HEK293 (cell line): ENCODE results near the gene MMP24OS.
"Not testable (repeated sequence)": the region's sequence is repeated elsewhere in the genome, so short reads cannot be mapped to it uniquely, and the experiment has no call there.

Experiments used
- CTCF ChIA-PET: fragments of 350-600 bp; formaldehyde crosslinking; extraction: SDS; loops from one replicate; lab custom pipeline; 2021; ENCODE audit warnings: antibody characterized with exemption; lab: Yijun Ruan, JAX
- POLR2A ChIA-PET: fragments of 300-600 bp; formaldehyde crosslinking; extraction: SDS; loops from one replicate; lab custom pipeline; 2020; ENCODE audit warnings: antibody characterized with exemption, inconsistent platforms; lab: Yijun Ruan, JAX
- H3K27ac ChIP-seq: fragments of 200-500 bp; sonication (Bioruptor generic); 2 replicates; pipeline ENCODE4 v1.5.1; 2014; ENCODE audit warnings: low read depth, low read length, control low read depth, inconsistent platforms; ENCODE audit errors: extremely low read depth
- H3K36me3 ChIP-seq, 2 experiments: fragments of 200-500 bp in 1 of 2; sonication (Bioruptor generic) in 1 of 2; 1 replicate in 1 of 2; 2 replicates in 1 of 2; pipeline ENCODE4 v1.5.1; 2014 to 2017; ENCODE audit warnings: inconsistent platforms in 2 of 2, low read length in 2 of 2; ENCODE audit not compliant: control insufficient read depth in 2 of 2, insufficient read depth in 1 of 2
- H3K4me1 ChIP-seq: fragments of 200-500 bp; sonication (Bioruptor generic); 2 replicates; pipeline ENCODE4 v1.5.1; 2014; ENCODE audit warnings: mild to moderate bottlenecking, low read length, inconsistent platforms; ENCODE audit not compliant: control insufficient read depth, insufficient read depth
- H3K4me3 ChIP-seq: 2 replicates; pipeline ENCODE4 v1.5.1; 2011; ENCODE audit warnings: low read depth, mild to moderate bottlenecking, control low read depth, low read length, moderate library complexity
- H3K9me3 ChIP-seq: fragments of 200-500 bp; sonication (Bioruptor generic); 2 replicates; pipeline ENCODE4 v1.5.1; 2014; ENCODE audit warnings: low read depth, low read length, inconsistent platforms; ENCODE audit not compliant: control insufficient read depth, insufficient read depth
- EGR2 ChIP-seq: fragments of 450-650 bp; formaldehyde crosslinking; IDR thresholded peaks from 2 replicates; pipeline ENCODE4 v1.5.1; 2016; ENCODE audit warnings: low read depth, missing biosample characterization, missing genetic modification characterization
- GLIS1 ChIP-seq: fragments of 450-650 bp; formaldehyde crosslinking; IDR thresholded peaks from 2 replicates; pipeline ENCODE4 v1.5.1; 2016; ENCODE audit warnings: missing biosample characterization, missing genetic modification characterization
- GLIS2 ChIP-seq: fragments of 450-650 bp; formaldehyde crosslinking; IDR thresholded peaks from 2 replicates; pipeline ENCODE4 v1.5.1; 2016; ENCODE audit warnings: missing biosample characterization, missing genetic modification characterization
- KLF1 ChIP-seq: fragments of 450-650 bp; formaldehyde crosslinking; IDR thresholded peaks from 2 replicates; pipeline ENCODE4 v1.5.1; 2016; ENCODE audit warnings: missing biosample characterization, missing genetic modification characterization
- OVOL3 ChIP-seq: fragments of 450-650 bp; formaldehyde crosslinking; IDR thresholded peaks from 2 replicates; pipeline ENCODE4 v1.5.1; 2016; ENCODE audit warnings: missing biosample characterization, missing genetic modification characterization
- PRDM1 ChIP-seq: fragments of 450-650 bp; formaldehyde crosslinking; IDR thresholded peaks from 2 replicates; pipeline ENCODE4; 2016; ENCODE audit warnings: missing biosample characterization, missing genetic modification characterization
- SP7 ChIP-seq: fragments of 450-650 bp; formaldehyde crosslinking; IDR thresholded peaks from 2 replicates; pipeline ENCODE4 v1.5.1; 2016; ENCODE audit warnings: missing biosample characterization, missing genetic modification characterization
- ZBTB17 ChIP-seq: fragments of 450-650 bp; formaldehyde crosslinking; IDR thresholded peaks from 2 replicates; pipeline ENCODE4 v1.5.1; 2016; ENCODE audit warnings: missing biosample characterization, missing genetic modification characterization
- ZFHX2 ChIP-seq: fragments of 450-650 bp; formaldehyde crosslinking; conservative IDR thresholded peaks from 2 replicates; pipeline ENCODE4 v1.5.1; 2016; ENCODE audit warnings: missing biosample characterization, missing genetic modification characterization
- ZNF24 ChIP-seq: fragments of 450-650 bp; formaldehyde crosslinking; IDR thresholded peaks from 2 replicates; pipeline ENCODE4 v1.5.1; 2016; ENCODE audit warnings: missing biosample characterization, missing genetic modification characterization
- ZNF600 ChIP-seq: fragments of 450-650 bp; formaldehyde crosslinking; IDR thresholded peaks from 2 replicates; pipeline ENCODE4 v1.5.1; 2016; ENCODE audit warnings: missing biosample characterization, missing genetic modification characterization
- TF ChIP-seq, protein P1 (sequence below): fragments of 450-650 bp; formaldehyde crosslinking; IDR thresholded peaks from 2 replicates; pipeline ENCODE4 v1.5.1; 2017; ENCODE audit warnings: missing biosample characterization, missing genetic modification characterization
- TF ChIP-seq, protein P2 (sequence below): fragments of 450-650 bp; formaldehyde crosslinking; IDR thresholded peaks from 2 replicates; pipeline ENCODE4 v1.5.1; 2016; ENCODE audit warnings: missing biosample characterization, missing genetic modification characterization
- TF ChIP-seq, protein P3 (sequence below): fragments of 450-650 bp; formaldehyde crosslinking; IDR thresholded peaks from 2 replicates; pipeline ENCODE4 v1.5.1; 2016; ENCODE audit warnings: missing biosample characterization, missing genetic modification characterization
- TF ChIP-seq, protein P4 (sequence below): fragments of 450-650 bp; formaldehyde crosslinking; IDR thresholded peaks from 2 replicates; pipeline ENCODE4 v1.5.1; 2016; ENCODE audit warnings: missing biosample characterization, missing genetic modification characterization
- TF ChIP-seq, protein P5 (sequence below): fragments of 450-650 bp; formaldehyde crosslinking; IDR thresholded peaks from 2 replicates; pipeline ENCODE4 v1.5.1; 2016; ENCODE audit warnings: missing biosample characterization, missing genetic modification characterization

Gene MMP24OS

DNA sequence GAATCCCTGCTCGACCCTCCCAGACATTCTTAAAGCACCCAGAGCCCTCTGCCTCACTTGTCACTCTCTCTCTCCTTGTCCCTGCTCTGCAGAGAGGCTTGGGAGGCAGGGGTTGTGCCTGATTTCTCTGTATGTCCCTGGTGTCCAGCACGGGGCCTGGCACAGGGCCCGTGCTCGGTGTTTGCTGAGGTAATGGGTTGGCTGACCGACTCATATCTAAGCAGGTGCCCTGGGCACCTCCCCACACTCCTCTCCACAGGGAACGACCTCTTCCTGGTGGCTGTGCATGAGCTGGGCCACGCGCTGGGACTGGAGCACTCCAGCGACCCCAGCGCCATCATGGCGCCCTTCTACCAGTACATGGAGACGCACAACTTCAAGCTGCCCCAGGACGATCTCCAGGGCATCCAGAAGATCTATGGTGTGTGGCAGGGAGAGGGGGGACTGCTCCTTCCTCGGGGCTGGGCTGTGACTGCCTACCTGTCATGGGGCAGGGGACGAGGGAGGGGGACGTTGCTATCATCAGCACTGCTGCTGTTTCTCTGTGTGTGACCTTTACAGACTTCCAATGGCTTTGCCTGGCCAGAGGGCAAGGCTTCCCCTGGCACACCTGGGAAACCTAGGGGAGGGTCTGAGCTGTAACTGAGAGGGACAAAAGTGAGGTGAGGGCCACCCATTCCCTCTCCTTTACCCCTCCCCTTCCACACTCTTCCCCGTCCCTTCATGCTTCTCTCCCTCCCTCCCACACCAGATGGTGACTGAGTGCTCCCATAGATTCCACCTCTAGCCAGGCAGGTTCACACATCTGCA lies 14.2 kb downstream of the MMP24OS start:
- ChIA-PET CTCF (interaction anchor here (0.6 to 11.4 kb wide), 13 partner anchors 8 to 176 kb away, joined by 3 to 150 read pairs (median 4); partner anchors contain the start of gene EDEM2), POLR2A (interaction anchor here (0.6 to 1.9 kb wide), 6 partner anchors 14 to 590 kb away, joined by 3 to 10 read pairs (median 4); partner anchors contain the start of genes GGT7 and MMP24OS)
- H3K4me1 ChIP-seq, result no peaks in the 10 kb centered on the region
- no peaks in the 10 kb centered on the region for H3K36me3 ChIP-seq
- no peak overlapping the region for H3K27ac ChIP-seq
- no peak overlapping the region for H3K4me3 ChIP-seq
- no peaks in the 10 kb centered on the region for H3K9me3 ChIP-seq
- TF ChIP-seq ZBTB17 (tag by site-specific recombination), result peak; percentile 6; the same call in 1 of the 2 replicates
- TF ChIP-seq OVOL3 (tag by site-specific recombination), result no peak
- 0 out of 2 replicates have a peak, but pooled peaks have one; percentile 18 for TF ChIP-seq ZNF600 (tag by site-specific recombination)

DNA sequence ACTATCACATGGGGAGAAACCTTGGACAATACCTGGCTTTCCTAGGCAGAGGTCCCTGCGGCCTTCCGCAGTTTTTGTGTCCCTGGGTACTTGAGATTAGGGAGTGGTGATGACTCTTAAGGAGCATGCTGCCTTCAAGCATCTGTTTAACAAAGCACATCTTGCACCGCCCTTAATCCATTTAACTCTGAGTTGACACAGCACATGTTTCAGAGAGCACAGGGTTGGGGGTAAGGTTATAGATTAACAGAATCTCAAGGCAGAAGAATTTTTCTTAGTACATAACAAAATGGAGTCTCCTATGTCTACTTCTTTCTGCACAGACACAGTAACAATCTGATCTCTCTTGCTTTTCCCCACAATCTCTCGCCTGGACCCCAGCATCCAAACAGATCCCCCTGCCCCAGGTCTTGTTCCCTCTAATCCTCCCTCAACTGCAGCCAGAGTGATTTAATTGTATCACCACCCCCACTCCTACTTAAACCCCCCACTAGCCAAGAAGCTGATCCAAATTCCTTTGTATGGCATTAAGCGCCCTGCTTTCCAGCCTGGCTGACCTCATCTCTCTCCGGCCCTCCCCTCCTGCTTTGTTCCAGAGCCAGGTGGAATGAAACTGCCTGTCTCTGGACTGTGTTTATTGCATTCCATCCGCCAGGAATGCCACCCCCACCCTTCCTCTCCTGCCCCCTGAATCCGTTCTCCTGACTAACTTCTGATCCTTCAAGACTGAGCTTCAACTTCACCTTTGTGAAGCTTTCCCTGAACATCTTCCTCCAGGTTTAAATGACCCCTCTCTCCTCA lies 15.0 kb downstream of the MMP24OS start:
- H3K36me3 ChIP-seq, H3K27ac ChIP-seq, H3K4me1 ChIP-seq, H3K4me3 ChIP-seq, H3K9me3 ChIP-seq: not testable (repeated sequence)
- POLR2A ChIA-PET, result interaction anchor here (0.6 to 1.9 kb wide), 3 partner anchors 15 to 591 kb away, joined by 3 to 10 read pairs (median 7); partner anchors contain the start of gene MMP24OS
- TF ChIP-seq, protein P1, sequence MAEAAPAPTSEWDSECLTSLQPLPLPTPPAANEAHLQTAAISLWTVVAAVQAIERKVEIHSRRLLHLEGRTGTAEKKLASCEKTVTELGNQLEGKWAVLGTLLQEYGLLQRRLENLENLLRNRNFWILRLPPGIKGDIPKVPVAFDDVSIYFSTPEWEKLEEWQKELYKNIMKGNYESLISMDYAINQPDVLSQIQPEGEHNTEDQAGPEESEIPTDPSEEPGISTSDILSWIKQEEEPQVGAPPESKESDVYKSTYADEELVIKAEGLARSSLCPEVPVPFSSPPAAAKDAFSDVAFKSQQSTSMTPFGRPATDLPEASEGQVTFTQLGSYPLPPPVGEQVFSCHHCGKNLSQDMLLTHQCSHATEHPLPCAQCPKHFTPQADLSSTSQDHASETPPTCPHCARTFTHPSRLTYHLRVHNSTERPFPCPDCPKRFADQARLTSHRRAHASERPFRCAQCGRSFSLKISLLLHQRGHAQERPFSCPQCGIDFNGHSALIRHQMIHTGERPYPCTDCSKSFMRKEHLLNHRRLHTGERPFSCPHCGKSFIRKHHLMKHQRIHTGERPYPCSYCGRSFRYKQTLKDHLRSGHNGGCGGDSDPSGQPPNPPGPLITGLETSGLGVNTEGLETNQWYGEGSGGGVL (tag by site-specific recombination), result peak; percentile 91
- TF ChIP-seq, protein P2, sequence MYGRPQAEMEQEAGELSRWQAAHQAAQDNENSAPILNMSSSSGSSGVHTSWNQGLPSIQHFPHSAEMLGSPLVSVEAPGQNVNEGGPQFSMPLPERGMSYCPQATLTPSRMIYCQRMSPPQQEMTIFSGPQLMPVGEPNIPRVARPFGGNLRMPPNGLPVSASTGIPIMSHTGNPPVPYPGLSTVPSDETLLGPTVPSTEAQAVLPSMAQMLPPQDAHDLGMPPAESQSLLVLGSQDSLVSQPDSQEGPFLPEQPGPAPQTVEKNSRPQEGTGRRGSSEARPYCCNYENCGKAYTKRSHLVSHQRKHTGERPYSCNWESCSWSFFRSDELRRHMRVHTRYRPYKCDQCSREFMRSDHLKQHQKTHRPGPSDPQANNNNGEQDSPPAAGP, result peak; percentile 71; the same call in 1 of the 2 replicates
- TF ChIP-seq, protein P3, sequence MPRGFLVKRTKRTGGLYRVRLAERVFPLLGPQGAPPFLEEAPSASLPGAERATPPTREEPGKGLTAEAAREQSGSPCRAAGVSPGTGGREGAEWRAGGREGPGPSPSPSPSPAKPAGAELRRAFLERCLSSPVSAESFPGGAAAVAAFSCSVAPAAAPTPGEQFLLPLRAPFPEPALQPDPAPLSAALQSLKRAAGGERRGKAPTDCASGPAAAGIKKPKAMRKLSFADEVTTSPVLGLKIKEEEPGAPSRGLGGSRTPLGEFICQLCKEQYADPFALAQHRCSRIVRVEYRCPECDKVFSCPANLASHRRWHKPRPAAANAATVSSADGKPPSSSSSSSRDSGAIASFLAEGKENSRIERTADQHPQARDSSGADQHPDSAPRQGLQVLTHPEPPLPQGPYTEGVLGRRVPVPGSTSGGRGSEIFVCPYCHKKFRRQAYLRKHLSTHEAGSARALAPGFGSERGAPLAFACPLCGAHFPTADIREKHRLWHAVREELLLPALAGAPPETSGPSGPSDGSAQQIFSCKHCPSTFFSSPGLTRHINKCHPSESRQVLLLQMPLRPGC (tag by site-specific recombination), result peak; percentile 70
- TF ChIP-seq GLIS2 (tag by site-specific recombination), result peak; percentile 37; the same call in 1 of the 2 replicates
- TF ChIP-seq, protein P4, sequence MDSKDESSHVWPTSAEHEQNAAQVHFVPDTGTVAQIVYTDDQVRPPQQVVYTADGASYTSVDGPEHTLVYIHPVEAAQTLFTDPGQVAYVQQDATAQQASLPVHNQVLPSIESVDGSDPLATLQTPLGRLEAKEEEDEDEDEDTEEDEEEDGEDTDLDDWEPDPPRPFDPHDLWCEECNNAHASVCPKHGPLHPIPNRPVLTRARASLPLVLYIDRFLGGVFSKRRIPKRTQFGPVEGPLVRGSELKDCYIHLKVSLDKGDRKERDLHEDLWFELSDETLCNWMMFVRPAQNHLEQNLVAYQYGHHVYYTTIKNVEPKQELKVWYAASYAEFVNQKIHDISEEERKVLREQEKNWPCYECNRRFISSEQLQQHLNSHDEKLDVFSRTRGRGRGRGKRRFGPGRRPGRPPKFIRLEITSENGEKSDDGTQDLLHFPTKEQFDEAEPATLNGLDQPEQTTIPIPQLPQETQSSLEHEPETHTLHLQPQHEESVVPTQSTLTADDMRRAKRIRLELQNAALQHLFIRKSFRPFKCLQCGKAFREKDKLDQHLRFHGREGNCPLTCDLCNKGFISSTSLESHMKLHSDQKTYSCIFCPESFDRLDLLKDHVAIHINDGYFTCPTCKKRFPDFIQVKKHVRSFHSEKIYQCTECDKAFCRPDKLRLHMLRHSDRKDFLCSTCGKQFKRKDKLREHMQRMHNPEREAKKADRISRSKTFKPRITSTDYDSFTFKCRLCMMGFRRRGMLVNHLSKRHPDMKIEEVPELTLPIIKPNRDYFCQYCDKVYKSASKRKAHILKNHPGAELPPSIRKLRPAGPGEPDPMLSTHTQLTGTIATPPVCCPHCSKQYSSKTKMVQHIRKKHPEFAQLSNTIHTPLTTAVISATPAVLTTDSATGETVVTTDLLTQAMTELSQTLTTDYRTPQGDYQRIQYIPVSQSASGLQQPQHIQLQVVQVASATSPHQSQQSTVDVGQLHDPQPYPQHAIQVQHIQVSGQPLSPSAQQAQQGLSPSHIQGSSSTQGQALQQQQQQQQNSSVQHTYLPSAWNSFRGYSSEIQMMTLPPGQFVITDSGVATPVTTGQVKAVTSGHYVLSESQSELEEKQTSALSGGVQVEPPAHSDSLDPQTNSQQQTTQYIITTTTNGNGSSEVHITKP (tag by site-specific recombination), result peak; percentile 59
- TF ChIP-seq PRDM1 (tag by site-specific recombination), result peak; percentile 42; the same call in 1 of the 2 replicates
- peak; percentile 92 for TF ChIP-seq GLIS1 (tag by site-specific recombination)
- peak; percentile 77; the same call in 1 of the 2 replicates for TF ChIP-seq ZNF600 (tag by site-specific recombination)
- TF ChIP-seq, protein P5, sequence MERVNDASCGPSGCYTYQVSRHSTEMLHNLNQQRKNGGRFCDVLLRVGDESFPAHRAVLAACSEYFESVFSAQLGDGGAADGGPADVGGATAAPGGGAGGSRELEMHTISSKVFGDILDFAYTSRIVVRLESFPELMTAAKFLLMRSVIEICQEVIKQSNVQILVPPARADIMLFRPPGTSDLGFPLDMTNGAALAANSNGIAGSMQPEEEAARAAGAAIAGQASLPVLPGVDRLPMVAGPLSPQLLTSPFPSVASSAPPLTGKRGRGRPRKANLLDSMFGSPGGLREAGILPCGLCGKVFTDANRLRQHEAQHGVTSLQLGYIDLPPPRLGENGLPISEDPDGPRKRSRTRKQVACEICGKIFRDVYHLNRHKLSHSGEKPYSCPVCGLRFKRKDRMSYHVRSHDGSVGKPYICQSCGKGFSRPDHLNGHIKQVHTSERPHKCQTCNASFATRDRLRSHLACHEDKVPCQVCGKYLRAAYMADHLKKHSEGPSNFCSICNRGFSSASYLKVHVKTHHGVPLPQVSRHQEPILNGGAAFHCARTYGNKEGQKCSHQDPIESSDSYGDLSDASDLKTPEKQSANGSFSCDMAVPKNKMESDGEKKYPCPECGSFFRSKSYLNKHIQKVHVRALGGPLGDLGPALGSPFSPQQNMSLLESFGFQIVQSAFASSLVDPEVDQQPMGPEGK (tag by site-specific recombination), result peak; percentile 52
- 0 out of 2 replicates have a peak, but pooled peaks have one; percentile 31 for TF ChIP-seq ZNF24 (tag by site-specific recombination)
- peak; percentile 75 for TF ChIP-seq ZBTB17 (tag by site-specific recombination)
- TF ChIP-seq KLF1 (tag by site-specific recombination), result 0 out of 2 replicates have a peak, but pooled peaks have one; percentile 16
- TF ChIP-seq ZFHX2, result peak; percentile 60
- peak; percentile 19 for TF ChIP-seq EGR2 (tag by site-specific recombination)
- peak; percentile 62 for TF ChIP-seq SP7 (tag by site-specific recombination)
- CTCF ChIA-PET, result interaction anchor here (0.6 to 11.4 kb wide), 6 partner anchors 9 to 177 kb away, joined by 3 to 150 read pairs (median 3); partner anchors contain the start of gene EDEM2

DNA sequence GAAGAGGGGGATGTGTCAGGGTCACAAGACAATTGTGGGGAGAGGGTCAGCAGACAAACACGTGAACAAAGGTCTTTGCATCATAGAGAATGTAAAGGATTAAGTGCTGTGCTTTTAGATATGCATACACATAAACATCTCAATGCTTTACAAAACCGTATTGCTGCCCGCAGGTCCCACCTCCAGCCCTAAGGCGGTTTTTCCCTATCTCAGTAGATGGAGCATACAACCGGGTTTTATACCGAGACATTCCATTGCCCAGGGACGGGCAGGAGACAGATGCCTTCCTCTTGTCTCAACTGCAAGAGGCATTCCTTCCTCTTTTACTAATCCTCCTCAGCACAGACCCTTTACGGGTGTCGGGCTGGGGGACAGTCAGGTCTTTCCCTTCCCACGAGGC lies 15.6 kb downstream of the MMP24OS start:
- H3K36me3 ChIP-seq, H3K4me3 ChIP-seq, H3K9me3 ChIP-seq, CTCF ChIA-PET, POLR2A ChIA-PET, H3K4me1 ChIP-seq, H3K27ac ChIP-seq: not testable (repeated sequence)
